Measurements from ENCODE around the gene NSD2. TPM values are rescaled to one million over a fixed set of nuclear protein-coding genes. Genes with fewer than 3 reads are reported as not detected.

The NSD2 gene
- total and polyA plus RNA-seq, 12 donors: 11.1 to 187 (median 25.2) TPM

DNA sequence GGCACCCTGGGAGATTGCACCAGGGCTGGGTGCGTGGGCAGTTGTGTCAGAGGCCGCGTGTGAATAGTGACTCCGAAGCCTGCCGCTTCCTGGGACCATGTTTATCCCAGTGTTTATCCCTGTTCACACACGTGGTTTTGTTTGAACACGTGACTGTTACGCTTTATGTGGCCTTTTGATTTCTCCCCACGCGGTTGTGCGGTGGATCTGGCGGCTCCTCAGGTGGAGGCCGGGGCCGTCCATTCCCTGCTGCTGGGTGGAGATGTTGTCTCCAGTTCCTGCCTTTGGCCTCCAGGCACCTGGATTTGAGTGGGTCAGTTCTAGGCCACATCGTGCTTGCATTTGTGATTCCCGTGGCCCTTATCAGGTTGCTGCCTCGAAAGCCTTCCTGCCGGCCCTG lies 102.5 kb downstream of the NSD2 start:
- Histone ChIP-seq H3K27ac (no peak overlapping the region), H3K27me3 (no peaks in the 10 kb centered on the region), H3K4me1 (replicated peaks in 1 of 2) (no peaks in the 10 kb centered on the region), H3K4me3 (no peak overlapping the region), H3K36me3 (replicated peaks in 1 of 2) (peaks cover 0 to 31% of the 10 kb centered on the region in 2 donors), H3K9me3 (replicated peaks in 1 of 3) (no peaks in the 10 kb centered on the region)
- TF ChIP-seq, protein P1, sequence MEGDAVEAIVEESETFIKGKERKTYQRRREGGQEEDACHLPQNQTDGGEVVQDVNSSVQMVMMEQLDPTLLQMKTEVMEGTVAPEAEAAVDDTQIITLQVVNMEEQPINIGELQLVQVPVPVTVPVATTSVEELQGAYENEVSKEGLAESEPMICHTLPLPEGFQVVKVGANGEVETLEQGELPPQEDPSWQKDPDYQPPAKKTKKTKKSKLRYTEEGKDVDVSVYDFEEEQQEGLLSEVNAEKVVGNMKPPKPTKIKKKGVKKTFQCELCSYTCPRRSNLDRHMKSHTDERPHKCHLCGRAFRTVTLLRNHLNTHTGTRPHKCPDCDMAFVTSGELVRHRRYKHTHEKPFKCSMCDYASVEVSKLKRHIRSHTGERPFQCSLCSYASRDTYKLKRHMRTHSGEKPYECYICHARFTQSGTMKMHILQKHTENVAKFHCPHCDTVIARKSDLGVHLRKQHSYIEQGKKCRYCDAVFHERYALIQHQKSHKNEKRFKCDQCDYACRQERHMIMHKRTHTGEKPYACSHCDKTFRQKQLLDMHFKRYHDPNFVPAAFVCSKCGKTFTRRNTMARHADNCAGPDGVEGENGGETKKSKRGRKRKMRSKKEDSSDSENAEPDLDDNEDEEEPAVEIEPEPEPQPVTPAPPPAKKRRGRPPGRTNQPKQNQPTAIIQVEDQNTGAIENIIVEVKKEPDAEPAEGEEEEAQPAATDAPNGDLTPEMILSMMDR (IDR thresholded peaks at IDR 0.05): no peak
- no peak for TF ChIP-seq POLR2A (IDR thresholded peaks at IDR 0.05)
- no peak for DNase-seq
- WGBS, 4 donors: 89 to 97% (median 96%) methylated on average over 11 to 18 of the region's 18 CpGs
- intact Hi-C loops (cut with DNase I): no loop called here

DNA sequence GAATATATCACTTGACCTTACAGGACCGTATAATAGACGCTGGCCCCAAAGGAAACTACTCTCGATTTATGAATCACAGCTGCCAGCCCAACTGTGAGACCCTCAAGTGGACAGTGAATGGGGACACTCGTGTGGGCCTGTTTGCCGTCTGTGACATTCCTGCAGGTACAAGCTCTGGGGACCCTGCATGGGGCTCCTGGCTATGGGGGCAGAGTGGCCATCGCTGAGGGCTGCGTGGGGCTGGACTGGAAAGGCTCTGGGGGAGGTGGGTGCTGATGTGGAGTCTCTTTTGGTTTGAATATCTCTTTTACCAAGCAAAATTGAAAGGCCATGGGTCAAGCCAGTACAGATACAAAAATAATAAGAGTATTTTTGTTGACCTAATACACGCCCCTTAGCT lies 103.6 kb downstream of the NSD2 start:
- Histone ChIP-seq H3K27me3 (no peaks in the 10 kb centered on the region), H3K9me3 (replicated peaks in 1 of 3) (no peaks in the 10 kb centered on the region), H3K4me3 (no peak overlapping the region), H3K27ac (no peak overlapping the region), H3K4me1 (replicated peaks in 1 of 2) (no peaks in the 10 kb centered on the region), H3K36me3 (replicated peaks in 1 of 2) (peaks cover 0 to 35% of the 10 kb centered on the region in 2 donors)
- peak in 1 of 7 donors; percentile 28 for DNase-seq
- 91 to 96% (median 95%) methylated on average over 8 of the region's 8 CpGs for WGBS, 4 donors
- intact Hi-C loops (cut with DNase I): no loop called here
- no peak for TF ChIP-seq POLR2A (IDR thresholded peaks at IDR 0.05)
- TF ChIP-seq, protein P1 (IDR thresholded peaks at IDR 0.05): no peak

DNA sequence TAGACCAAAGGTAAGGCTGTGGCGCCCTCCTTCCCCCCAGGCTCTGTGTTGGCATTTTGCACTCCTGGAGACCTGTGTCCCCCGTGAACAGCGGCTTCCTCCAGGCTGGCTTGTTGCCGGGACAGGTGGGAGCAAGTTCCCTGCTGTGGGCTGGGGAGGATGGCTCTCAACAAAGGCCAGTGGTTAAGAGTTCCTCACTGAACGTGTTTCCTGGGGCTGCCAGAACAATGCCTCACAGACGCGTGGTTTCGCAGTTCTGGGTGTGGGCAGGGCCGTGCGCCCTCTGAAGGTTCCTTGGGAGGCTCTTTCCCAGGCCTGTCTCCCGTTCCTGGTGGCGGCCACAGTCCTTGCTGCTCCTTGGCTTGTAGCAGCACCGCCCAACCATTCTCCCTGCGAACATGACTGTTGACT lies 104.2 kb downstream of the NSD2 start:
- TF ChIP-seq POLR2A (IDR thresholded peaks at IDR 0.05): no peak
- TF ChIP-seq, protein P1 (IDR thresholded peaks at IDR 0.05): no peak
- WGBS, 4 donors: 93 to 99% (median 95%) methylated on average over 9 to 14 of the region's 14 CpGs
- Histone ChIP-seq H3K4me1 (replicated peaks in 1 of 2) (no peaks in the 10 kb centered on the region), H3K27ac (no peak overlapping the region), H3K9me3 (replicated peaks in 1 of 3) (no peaks in the 10 kb centered on the region), H3K36me3 (replicated peaks in 1 of 2) (peaks cover 0 to 40% of the 10 kb centered on the region in 2 donors), H3K27me3 (no peaks in the 10 kb centered on the region), H3K4me3 (no peak overlapping the region)
- no peak for DNase-seq
- intact Hi-C loops (cut with DNase I): no loop called here

DNA sequence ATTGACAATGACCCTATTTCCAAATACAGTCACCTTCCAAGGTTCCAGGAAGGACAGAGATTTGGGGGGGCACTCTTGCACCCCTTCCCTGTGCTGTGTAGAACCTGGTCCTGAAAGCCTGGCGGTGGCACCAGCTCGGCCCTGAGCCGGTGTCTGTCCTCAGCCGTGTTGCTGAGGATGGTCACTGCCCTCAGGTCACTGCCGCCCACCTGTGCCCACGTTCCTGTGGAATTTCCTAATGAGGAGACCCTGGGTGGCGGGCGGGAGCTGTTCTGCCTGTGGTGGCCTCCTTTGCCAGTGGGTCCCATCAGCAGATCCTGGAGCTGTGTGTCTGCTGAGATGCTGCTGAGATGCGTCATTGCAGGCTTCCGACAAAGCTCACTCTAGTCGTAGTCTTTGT lies 104.7 kb downstream of the NSD2 start:
- no peaks in the 10 kb centered on the region for H3K9me3 ChIP-seq (replicated peaks in 1 of 3)
- DNase-seq: peak in 1 of 7 donors; percentile 37
- no peaks in the 10 kb centered on the region for H3K27me3 ChIP-seq
- no peaks in the 10 kb centered on the region for H3K4me1 ChIP-seq (replicated peaks in 1 of 2)
- no peak overlapping the region for H3K27ac ChIP-seq
- peaks cover 0 to 42% of the 10 kb centered on the region in 2 donors for H3K36me3 ChIP-seq (replicated peaks in 1 of 2)
- no peak overlapping the region for H3K4me3 ChIP-seq
- 88 to 93% (median 92%) methylated on average over 3 to 11 of the region's 11 CpGs for WGBS, 4 donors
- TF ChIP-seq, protein P1 (IDR thresholded peaks at IDR 0.05): no peak
- no peak for TF ChIP-seq POLR2A (IDR thresholded peaks at IDR 0.05)
- intact Hi-C loops (cut with DNase I): no loop called here
